ENCODE measurements around the gene TRABD2B.

TRABD2B gene

GRCh38 chr1:47997289-47998200 is at the start of gene TRABD2B:
Gene TRABD2B, minus strand, starts transcription at chr1:47997385.
- peak; percentile 21 to 42 for DNase-seq (ENCODE audit: low read depth in 1 of 2, low spot score in 1 of 2)

GRCh38 chr1:48044311-48044710 is 47.1 kb upstream of the TRABD2B start:
- DNase-seq (ENCODE audit: low read depth in 1 of 2, low spot score in 1 of 2): no peak

- DNase-seq (ENCODE audit: low read depth in 1 of 2, low spot score in 1 of 2): no peak
These were observed 46.4 kb upstream of the TRABD2B start for GRCh38 chr1:48043622-48044021.

- DNase-seq (ENCODE audit: low read depth in 1 of 2, low spot score in 1 of 2): no peak
These were observed 43.0 kb upstream of the TRABD2B start for GRCh38 chr1:48040154-48040553.

DNA sequence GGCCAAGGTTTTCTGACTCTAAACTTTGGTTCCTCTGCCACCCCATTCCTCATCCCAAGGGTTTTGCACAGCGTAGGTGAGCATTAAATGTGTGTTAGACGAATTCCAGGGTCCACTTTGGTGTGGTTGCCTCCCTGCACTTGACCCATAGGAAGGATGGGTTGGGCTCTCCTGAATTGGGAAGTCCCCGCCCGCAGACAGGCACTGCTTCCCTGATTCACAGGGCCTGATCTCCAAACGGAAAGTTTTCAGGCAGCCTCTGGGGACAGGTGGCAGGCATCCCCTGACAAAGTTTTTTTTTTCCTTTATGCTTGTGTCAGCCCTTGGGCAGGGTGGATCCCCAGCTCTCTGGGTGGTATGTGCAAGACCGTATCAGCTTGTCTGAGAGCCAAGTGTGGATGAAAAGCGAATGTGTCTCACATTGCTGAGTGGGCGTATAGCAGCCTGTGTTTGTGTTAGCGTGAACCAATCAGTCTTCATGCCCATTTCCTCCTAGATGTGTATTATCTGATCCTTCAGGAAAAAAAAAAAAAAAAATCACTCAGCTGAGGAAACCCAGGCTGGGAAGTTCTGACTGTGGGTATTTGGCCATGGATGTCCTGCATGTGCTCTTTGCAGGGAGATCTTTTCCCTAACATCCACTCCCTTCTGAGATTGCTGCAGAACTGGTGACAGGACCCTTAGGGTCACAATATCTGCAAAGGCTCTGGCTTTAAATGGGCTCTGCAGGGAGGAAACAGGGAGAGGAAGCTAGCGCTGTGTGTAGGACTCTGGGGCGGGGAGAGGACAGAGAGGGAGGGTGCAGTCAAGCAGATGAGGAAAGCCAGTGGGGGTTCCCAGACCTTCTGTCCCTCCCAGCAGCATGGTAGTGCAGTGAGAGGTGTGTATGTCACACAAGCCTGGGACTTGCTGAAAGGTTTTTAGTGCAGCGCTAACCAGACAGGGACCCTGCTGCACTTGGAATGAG is 42.2 kb upstream of the TRABD2B start:
- DNase-seq (ENCODE audit: low read depth in 1 of 2, low spot score in 1 of 2): no peak

- DNase-seq (ENCODE audit: low read depth in 1 of 2, low spot score in 1 of 2): no peak
These were observed 41.1 kb upstream of the TRABD2B start for GRCh38 chr1:48038270-48038767.

DNA sequence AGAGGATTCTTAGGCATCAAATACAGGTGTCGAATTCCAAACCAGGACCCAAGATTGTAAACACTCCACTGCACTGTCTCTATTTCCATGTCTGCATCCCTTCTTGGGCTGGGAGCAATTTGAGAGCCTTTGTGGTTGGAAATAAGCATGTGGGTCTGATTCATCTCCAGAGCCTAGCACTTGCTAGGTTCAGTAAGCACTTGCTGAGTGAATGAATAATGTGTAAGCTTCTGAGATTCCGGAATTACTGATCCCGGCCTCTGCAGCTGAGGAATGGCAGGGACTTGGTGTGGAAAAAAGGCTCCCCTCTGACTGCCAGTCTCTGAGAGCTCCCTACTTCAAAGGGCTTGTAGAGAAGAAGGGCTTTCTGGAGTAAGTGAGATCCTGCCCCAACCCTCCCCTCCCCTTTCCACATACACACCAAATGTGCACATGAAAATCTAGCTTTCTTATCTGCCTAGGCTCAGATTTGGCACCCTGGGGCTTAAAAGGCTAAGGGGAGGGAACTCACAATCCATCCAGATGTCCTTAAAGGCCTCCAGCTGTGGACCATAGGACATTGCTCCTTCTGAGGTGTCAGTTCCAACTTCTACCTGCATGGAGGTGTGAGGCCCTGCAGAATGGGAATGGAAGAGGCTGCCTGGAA is 39.6 kb upstream of the TRABD2B start:
- DNase-seq (ENCODE audit: low read depth in 1 of 2, low spot score in 1 of 2): no peak

GRCh38 chr1:48035371-48036141 is 38.4 kb upstream of the TRABD2B start:
- no peak for DNase-seq (ENCODE audit: low read depth in 1 of 2, low spot score in 1 of 2)

DNA sequence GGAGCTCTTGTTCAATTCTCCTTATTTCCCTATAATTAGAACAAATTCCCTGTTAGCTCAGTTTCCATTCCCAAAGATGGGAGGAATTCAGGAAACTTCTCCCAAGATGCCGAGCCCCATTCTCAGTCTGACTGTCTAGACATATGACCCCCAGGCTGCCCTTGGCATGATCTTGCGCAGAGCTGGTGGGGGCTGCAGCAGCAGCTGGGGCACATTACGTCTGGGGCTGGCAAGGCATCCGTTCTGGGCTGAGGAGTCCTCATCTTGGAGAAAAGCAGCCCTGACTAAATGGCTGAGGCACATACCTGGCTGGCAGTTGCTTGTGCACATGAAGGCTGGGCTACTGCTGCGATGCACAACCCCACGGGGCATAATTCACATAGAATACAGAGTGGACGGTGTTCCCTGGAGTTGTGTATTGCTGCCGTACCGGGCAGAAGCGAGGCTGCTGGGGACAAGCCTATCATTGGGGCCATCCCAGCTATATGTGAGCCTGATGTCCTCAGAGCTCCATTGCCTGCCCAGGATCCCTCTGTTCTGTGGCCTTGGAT is 36.4 kb upstream of the TRABD2B start:
- no peak for DNase-seq (ENCODE audit: low read depth in 1 of 2, low spot score in 1 of 2)

DNA sequence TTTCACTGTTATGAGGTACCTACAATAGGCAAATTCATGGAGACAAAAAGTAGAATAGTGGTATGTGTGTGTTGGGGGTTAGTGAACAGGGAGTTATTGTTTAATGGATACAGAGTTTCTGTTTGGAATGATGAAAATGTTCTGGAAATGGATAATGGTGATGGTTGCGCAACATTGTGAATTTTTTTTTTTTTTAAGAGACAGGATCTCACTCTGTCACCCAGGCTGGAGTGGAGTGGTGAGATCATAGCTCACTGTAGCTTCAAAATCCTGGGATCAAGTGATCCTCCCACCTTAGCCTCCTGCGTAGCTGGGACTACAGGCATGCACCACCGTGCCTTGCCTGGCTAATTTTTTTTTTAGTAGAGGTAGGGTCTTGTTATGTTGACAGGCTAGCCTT is 34.5 kb upstream of the TRABD2B start:
- DNase-seq (ENCODE audit: low read depth in 1 of 2, low spot score in 1 of 2): no peak

- no peak for DNase-seq (ENCODE audit: low read depth in 1 of 2, low spot score in 1 of 2)
These were observed 33.6 kb upstream of the TRABD2B start for GRCh38 chr1:48030696-48031365.

- DNase-seq (ENCODE audit: low read depth in 1 of 2, low spot score in 1 of 2): no peak
These were observed 33.0 kb upstream of the TRABD2B start for GRCh38 chr1:48030211-48030610.

DNA sequence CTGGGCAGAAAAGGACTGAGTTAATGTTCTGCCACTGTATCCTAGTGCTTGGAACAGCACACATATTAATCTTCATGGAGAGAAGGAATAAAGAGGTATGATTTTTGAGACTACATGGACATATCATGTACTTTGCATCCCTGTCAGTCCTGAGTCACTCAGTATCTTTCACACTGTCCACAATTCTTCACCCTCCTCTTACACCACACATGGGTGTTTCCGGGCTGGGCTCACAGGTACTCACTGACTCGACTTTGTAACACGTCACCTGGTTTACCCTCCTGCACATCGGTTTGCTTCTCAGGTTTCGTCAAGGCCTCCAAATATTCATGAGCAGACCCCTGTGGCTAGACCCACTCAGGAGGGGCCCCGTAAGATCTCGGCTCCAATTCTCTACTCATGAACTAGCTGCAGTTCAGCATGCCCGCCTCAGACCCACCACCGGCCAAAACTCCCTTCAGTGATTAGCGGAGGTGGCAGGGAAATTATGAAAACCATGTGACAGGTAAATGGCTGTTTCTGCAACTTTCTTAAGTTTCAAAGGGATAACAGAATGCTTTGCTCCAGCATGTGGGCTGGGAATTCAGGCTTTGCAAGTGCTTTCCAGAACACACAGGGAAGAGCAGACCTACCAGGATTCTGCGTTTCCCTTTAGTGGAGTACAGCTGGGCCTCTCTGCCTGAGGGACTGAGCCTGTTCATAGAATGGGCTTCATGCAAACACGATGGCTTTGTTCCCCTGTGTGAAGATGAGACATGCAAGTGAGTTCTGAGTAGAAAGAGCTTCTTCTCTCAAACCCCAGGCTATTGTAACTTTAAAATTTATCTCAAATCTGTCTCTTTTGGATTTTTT is 31.3 kb upstream of the TRABD2B start:
- DNase-seq (ENCODE audit: low read depth in 1 of 2, low spot score in 1 of 2): no peak

DNA sequence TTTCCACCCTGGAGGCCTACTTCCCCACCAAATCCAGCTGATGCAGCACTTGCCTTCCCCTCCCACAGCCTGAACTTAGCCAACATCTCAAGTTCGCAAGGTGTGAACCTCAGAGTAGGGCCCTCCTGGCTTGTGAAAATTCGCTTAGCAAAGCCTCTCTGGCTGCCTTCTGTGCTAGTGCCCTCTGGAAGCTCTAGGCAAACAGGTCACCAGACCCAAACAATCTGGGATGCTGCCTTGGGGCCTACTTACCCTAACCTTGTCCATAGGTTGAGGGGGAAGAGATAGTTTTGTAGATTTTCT is 30.3 kb upstream of the TRABD2B start:
- no peak for DNase-seq (ENCODE audit: low read depth in 1 of 2, low spot score in 1 of 2)

DNA sequence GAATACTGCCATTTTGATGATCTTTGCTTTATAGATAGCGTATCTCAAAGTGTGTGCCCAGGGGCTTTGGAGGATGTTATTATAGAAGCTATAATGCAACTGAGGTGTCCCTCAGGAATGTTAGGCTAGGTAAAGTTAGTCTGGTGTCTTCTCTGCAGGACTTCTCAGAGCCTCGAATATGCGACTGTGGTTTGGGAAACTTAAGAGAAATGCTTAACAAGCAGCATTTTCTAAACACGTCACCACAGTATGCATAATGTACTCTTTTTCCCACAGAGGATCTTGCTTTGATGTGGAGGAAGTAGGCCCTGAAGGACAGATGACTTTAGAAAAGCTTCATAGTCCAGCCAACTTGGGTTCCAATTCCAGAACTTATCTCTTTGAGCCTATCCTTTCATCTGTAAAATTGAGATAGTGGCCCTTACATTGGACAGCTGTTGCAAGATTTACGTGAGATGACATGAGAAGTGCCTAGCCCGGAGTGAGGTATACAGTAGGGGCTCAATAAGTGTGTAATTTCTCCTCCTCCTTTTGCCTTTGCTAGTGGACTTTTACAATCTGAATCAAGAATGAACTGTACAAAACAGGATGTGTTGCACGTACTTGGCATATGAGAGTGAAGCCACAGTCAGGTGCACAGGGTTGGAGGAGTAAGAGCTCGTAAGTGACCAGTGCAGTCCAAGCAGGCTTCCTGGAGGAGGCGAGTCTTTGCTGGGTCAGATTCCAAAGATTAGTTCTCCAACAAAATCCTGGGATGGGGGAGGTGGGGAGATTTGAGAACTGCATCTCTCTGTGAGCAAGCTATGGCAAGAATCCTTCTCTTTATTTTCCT is 29.7 kb upstream of the TRABD2B start:
- DNase-seq (ENCODE audit: low read depth in 1 of 2, low spot score in 1 of 2): no peak

DNA sequence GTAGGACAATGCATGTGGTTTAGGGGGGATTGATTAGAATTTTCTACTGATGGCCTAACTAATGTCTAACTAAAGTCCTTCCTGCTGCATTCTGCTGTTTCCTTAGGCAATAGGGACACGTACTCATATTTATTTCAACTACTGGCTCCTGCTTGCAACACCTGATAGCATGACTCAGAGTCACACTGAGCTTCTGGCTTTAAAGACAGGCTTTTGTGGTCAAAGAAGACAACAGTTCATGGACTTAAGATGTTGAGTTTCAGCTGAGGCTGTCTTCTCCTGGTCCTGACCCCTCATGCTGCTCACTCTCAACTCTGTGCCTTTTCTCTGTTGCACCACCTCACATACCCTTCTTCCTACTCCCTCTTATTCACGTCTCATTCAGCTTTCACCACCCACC is 29.1 kb upstream of the TRABD2B start:
- no peak for DNase-seq (ENCODE audit: low read depth in 1 of 2, low spot score in 1 of 2)

DNA sequence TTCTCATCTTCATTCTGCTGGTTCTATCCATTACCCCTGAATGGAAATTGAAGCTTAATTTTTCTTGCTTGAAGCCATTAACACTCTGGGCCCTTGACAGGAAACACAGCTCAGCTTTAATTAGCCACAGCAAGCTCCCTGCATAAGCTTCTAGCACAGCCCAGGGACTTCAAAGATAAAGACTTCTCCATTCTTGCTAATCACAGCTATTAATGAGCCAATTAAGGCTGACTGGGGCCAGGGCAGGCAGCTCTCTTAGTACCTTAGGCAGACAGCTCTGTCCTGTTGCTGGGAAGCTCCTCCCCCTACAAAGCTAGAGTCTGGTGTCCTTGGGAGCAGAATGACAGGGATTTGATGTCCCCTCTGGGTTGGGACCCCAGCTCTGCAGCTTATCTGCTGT is 27.9 kb upstream of the TRABD2B start:
- no peak for DNase-seq (ENCODE audit: low read depth in 1 of 2, low spot score in 1 of 2)

DNA sequence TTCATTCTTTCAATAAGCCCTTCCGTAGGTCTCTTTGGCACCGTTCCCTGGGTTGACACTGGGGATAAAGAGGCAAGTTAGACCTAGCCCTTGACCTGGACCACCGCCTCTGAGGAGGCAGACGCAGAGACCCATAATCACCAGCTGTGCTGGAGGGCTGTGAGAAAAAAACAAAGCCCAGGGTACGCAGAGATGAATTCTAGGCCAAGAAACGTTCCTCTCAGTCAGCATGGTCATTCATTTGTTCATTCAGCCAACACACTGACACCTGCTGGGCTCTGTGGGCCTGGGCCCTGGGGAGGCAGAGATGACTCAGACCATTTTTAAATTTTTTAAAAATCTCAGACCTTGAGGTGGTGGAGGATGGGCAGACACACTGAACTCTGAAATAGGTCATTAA is 26.3 kb upstream of the TRABD2B start:
- no peak for DNase-seq (ENCODE audit: low read depth in 1 of 2, low spot score in 1 of 2)
